Central memory CD4-positive, alpha-beta T cell (primary cell): ENCODE measurements around the gene PEX26.
"Not testable (repeated sequence)": the region's sequence is repeated elsewhere in the genome, so short reads cannot be mapped to it uniquely, and the experiment has no call there.

Source experiments
- DNase-seq: peaks from one replicate; pipeline ENCODE4 v3.0.0; 2022

Gene PEX26

DNA sequence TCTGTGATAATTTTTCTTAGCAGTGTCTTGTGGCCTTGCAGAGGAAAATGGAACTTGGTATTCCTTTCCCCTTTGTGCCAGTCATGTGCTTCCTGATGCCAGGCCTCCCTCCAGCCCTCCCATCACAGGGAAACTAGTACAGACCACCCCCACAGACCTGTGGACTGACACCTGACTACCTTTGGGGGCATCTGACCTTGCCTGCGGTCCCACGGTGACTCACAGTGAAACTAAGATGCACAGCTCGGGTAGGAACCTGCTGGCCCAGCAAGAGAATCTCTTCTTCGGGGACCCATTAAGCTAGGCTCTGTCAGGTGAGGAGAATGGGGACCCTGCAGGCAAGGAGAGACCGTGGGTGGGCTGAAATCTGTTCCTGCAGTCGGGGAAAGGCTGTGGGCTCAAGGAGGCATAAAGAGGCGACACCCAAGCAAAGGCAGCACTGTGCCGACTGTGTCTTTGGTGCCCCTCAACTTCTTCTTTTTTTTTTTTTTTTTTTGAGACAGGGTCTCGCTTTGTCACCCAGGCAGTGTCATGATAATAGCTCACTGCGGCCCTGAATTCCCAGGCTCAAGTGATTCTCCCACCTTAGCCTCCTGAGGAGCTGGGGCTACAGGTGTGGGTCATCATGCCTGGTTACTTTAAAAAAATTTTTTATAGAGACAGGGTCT is 20.8 kb upstream of the PEX26 start:
- DNase-seq: no peak

DNA sequence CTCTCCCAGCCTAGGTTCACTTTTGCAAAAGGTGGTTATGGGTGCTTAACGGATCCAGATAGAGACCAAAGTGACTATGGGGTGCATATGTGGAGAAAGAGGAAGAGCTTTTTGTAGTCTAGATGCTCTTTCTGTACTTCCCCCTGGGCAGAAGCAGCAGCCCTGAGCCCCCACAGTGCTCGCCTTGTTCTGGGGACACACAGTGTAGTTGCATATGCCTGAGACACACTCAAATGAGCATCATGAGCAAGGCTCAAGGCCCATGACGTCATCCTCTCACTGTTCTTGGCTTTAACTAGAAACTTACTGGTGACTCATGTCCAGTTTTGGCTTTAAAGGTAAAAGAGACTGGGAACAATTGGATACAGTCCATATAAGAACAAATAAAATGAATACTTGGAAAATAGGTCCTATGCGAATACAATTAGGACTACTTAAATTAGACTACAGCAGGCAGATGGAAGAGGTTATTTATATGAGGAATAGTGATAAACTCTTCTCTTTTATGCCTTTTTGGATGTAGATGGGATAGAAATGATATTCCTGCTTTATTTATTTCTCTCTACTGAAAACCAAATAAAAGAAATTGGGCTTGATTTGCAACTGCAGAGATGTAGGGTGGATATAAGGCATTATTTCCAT is 20.1 kb upstream of the PEX26 start:
- DNase-seq: no peak

DNA sequence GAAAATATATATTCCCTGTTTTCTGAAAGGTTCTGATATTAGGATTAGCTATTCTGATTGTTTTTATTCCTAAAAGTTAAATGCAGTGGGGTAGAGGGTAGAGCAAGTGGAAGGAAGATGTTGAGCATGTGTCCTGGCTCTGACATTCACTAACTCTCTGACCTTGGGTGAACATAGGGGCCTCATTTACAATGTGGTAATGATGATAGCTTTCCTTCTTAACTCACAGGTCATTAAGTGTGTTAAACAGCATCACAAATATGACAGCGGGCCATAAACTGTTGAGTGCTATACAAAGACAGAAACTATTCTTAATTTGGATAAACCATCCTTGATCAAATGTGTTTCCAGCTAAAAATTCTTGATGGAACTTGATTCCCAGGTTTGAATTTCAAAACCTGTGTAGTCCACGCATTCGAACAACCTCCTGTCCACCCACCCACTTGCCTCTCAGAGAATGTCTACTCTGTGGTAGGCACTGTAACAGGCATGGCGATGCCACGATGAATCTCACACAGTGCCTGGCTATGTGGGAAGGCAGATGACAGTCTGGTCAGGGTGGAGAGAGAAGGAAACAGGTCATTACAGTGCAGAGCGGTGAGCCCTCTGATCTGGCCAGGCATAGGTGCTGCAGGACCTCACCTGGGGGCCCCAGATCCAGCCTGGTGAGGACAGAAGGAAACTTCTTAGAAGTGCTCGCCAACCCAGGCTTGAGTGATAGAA is 19.3 kb upstream of the PEX26 start:
- DNase-seq: no peak

DNA sequence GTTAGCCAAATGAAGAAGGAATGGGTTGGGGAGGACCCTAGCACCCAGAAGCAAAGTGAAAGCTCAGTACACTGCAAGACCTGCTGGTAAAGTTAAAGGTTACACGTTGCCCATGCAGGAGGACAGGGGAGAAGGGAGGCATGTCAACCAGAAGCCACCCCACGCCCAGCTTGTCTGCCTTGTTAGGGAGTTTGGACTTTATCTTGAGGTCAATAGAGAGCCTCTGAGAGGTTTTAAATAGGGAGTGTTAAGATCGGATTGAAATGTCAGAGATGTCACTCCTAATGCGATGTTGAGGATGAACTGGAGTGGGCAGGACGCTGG is 18.7 kb upstream of the PEX26 start:
- no peak for DNase-seq

DNA sequence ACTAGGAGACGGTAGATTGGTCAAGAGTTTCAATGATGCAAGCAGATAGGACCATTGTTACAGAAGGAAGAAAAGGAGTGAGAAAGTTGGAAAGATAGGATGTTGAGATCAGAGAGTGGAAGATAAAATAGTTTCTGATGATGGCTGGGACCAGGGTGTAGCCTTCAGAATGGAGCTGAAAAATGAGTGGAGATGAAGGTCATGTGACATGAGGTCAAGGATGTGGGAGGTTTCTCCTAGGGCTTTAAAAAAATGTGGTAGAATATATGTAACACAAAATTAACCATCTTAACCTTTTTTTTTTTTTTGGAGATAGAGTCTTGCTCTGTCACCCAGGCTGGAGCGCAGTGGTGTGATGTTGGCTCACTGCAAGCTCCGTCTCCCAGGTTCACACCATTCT is 18.3 kb upstream of the PEX26 start:
- DNase-seq: no peak

DNA sequence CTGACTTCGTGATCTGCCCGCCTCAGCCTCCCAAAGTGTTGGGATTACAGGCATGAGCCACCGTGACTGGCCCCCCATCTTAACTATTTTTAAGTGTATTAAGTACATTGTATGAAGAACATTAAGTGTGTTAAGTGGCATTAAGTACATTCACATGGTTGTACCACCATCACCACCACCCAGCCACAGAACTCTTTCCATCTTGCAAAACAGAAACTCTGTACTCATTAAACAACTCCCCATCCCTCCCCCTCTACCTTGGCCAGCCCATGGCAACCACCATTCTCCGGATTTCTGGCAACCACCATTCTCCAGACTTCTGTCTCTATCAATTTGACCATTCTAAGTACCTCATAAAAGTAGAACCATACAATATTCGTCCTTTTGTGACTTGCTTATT is 17.8 kb upstream of the PEX26 start:
- DNase-seq: no peak

DNA sequence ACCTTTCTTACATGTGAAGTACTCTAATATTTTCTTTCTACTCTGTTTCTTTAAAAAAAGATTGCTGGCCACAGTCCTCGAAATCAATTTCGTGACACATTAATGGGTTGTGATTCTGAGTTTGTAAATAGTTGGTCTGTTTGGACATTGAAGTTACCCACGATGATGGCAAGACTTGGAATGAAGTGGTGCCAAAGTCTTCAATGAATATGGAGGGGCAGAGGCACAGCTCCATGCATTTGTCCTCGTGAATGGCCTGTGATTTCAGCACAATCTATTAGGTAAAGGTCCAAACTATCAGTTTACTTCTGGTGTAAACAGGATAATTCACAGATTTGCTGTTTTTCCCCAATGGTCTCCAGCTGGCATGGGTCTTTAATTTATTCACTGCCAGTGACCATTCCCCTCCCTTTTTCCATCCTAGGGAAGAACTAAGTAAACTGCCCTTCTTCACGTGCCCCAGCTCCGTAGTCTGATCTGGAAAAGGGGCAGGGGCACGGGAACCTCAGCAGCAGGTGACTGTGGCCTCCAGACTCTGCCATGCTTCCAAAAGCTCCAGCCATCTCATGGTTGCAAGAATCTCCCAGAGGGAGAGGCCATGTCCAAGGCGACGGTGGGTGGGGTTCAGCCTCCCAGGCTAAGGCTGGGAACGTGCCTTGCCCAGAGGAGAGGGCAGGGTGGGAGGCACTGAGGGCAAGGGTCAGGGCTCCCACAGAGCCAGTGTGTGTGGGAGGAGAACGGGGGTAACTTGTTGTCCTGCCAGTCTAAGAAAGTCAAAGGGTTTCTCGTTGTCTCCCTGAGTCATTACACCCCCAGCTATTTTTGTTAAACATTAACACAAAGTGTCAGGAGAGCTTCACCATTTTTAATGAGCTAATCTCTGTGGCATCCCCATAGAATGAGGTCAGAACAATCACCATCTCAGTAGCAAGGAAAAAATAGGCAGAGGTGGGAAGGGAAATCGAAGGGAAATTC is 16.9 kb upstream of the PEX26 start:
- no peak for DNase-seq

DNA sequence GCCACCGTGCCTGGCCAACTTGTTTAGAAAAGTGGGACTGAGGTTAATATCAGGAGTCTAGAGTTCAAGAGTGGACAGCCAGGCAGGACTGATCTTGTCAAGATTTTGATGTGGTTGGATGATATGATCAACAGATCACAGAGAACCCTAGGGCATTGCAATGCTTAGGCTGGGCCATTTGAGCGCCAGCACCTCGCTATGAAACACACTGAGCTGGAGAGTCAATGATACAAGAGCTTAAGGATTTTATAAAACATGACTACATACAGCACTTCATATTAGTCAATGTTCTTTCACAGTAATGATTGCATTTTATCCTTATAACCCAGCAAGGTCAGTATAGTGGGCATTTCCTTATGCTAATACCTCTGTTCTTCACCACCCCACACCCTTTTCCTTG is 15.4 kb upstream of the PEX26 start:
- no peak for DNase-seq

DNA sequence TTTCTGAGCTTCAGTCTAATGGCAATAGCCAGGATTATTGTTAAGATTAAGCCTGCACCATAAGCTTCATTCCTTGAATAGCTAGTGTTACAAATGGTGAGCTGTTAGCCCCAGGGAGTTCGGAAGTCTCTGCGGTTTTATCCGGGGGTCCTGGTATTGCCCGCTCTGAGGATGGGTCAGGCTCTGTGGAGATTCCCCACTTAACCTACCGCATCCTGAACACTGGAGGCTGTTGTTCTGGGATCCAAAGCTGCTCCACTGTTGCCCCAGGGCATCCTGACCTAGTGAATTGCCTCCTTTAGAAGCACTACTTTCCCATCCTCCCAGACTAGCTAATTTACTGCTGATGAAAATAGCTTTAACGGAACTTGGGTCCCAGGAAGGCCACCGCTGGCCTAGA is 14.5 kb upstream of the PEX26 start:
- DNase-seq: no peak

DNA sequence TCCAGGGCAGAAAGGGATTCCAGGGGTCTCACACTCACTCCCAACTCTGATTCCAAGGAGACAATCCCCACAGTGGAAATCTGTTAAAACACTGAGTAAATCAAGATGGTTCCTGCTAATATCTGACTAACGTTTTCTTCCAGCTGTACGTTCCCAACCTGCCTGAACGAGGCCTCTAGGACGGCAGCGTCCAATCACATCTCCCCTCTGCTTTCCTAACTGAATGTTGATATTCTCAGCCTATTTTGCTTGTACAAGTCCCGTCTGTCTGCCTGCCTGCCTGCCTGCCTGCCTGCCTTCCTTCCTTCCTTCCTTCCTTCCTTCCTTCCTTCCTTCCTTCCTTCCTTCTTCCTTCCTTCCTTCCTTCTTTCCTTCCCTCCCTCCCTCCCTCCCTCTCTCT is 14.1 kb upstream of the PEX26 start:
- not testable (repeated sequence) for DNase-seq

DNA sequence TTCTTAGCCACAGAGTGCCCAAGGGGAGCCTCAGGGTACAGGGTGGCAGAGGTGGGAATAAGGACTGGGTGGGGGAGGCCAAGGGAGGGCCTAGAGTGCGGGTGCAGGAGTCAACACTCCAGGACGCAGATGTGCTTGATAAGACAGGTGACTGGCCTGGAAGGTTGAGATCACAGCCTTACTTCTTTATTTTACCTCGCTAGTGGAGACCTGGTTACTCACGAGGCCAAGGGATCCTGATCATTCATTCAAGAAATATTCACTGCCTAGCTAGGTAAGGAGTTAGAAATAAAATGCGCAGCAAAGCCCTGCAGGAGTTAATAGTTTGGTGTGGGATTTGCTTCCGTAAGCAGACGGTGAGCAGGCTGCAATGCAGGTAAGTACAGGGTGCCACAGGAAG is 13.2 kb upstream of the PEX26 start:
- no peak for DNase-seq

DNA sequence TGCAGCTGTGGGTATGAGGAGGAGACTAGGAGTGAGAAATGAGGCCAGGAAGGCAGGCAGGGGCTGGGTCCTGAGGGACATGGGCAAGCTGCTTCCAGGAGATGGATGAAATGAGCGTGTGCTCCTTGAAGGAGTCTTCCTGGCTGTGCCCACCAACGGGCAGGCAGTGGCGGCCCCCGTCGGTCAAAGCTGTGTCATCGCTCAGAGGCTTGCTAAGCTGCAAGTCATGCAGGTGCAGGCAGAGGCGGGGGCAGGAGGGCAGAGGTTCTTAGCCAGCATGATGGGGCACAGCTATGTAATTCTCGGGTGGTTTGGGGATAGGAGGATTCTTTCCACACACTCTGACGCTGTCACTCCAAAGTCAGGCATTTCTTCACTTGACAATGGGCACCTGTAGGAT is 12.5 kb upstream of the PEX26 start:
- no peak for DNase-seq

DNA sequence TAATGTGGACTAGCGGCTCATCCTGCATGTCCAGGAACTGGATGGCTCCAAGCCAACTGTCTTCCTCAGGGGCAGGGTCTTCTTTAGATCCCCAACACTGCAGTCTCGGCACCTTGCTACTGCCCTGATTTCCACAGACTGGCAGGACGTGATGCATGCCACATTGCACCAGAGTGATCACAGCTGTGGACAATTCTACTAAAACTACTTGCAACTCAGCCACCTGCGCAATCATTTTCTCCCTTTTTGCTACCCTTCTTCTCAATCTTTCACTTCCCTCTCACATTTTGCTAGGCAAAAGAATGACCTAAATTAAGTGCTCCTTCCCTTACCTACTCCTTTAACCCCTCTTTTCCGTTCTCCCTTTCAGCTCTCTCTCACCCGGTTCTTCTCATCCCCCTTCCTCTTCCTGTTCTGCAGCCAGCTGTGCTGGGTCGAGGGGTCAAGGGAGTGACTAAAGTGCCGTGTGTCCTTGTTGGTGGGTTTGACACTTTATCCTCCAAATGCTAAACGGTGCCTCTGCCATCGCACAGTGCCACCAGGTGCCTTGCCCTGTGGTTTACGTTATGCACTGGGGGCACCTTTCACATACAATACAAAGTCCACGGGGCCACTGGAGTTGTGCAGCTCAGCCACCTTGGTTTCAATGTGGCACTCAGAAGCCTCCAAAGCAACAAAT is 11.5 kb upstream of the PEX26 start:
- DNase-seq: no peak

DNA sequence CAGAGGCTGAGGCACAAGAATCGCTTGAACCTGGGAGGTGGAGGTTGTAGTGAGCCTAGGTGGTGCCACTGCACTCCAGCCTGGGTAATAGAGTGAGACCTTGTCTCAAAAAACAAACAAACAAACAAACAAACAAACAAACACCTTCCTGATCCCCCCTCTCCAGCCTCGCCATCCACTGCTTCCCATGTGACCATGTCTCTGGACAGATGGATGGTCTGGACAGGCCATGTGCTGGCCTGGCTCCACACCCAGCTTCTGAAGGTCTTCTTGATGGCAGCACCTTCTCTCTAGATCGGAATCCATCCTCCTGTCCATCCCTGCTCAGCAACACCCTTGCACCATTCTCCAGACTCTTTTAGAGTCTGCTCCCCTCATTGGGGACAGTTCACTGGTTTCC is 10.7 kb upstream of the PEX26 start:
- DNase-seq: no peak

DNA sequence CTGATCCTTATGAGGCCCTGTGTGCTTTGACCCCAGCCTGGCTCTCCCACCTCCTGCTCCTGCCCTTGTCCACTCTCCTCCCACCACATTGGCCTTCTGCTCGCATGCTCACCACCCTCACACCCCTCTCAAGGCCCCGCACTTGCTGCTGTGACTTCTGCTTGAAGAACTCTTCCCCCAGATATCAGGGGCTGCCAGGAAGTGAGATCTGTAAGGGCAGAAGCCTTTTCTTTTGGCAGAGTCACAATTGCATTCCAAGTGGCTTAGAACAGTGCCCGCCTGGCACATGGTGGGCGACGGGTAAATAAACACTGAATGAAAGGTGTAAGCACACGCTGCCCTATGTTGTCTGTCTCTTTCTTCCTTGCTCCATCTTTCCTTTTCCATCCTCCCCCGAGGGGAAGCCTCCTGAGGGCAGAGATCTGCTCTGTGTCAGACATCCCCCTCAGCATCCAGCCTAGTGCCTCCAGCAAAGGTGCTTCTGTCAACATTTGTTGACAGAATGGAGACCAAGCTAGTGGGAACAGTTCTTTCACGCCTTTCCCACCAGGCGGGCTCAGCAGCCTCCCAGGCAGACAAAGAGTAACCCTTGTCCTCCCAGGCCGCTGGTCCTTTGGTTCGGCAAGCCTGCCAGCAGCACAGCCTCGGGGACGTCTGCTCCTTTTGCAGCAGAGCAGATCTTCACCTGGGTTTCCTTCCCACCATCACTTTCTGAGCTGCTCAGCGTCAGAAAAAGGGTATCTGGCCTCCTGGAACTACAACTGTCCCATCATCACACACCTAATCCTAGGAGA is 10.0 kb upstream of the PEX26 start:
- no peak for DNase-seq

DNA sequence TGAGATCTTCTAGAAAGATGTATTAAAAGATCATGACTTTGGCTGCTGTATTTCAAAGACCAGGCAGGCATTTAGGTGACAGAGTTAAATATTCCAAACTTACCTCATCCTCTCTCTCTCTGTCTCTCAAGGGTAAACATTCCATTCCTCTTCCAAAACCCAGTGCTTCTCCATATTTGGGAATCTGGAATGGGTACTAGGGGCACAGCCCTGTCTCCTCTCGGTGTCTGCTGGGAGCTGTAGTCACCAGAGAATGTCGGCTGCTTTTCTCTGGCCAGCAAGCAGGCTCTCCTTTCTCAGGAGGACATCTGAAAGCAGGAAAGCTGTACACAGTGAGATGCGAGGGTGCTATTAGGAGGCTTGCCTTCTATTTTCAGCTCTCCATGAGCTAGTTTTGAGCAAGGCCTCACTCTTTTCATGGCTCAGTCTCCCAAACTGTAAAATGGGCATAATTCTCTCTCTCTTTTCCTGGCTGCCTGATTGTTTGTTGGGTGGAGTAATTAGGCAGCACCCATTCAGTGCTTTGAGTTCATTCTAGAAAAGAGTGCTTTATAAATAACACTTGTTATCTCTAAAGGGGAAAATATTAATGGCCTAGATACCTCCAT is 9.3 kb upstream of the PEX26 start:
- no peak for DNase-seq

DNA sequence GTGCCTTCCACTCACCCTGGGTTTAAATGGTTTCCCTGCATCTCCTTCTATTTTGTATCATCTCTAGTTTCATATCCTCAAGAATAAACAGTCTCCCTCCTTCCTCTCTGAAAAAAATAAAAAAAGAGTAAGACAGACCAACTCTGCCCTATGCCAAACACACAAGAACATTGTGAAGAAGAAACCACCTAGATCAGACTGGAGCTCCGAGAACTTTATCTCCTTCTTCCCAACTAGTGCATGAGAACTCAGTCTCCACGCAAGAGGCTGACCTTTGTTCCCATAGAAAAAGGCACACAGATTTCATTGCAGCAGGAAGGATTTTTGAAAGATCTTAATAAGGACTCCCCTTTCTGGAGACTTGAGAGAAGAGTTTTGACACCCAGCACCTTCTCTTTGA is 8.7 kb upstream of the PEX26 start:
- DNase-seq: no peak

DNA sequence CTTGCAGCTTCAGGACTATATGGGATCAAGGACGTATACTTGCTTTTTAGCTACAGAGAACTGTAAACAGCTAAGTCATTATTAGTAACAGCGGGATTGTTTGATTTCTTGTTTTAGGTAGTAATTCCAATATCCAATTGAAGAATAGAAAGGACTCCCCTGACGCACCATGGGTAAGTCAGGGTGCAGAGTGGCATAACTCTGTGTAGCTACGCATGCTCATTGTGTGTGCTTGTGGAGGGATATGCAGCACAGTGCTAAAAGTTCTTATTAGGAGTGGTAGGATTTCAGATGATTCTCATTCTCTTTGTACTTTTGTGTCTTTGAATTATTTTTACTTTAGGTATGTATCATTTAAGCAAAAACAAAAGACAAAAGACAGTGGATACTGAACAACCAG is 7.7 kb upstream of the PEX26 start:
- no peak for DNase-seq

DNA sequence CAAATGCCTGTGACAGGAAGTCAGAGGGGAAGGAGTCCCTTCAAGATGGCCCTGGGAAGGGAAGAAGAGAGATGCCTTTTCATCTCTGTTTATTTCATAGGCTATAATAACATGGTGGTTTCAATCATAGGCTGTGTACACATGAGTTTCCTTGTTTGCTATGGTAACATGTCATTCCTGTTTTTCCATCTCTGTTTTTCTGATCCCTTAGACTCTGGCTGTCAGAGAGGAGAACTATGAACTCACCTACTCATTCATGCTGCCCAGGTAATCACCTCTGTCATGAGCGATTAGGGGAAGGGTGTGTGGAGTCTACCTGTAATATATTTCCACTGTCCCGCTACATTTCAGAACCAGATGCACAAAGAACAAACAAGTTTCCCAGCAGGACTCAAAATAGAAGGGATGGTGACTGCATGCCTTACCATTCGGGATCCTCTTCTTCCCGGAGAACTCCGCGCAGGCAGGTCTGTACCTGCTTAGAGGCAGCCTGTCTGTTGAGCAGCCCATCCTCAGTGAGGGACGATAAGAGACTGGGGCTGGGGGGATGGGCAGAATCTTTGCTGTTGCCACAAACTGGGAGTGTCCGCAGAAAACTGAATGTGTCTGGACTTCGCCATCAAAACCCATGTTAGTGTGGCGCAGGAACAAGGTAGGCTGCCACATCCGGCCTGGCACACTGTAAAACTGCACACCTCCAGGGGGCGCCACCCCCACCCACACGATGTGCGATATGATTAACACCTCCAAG is 7.1 kb upstream of the PEX26 start:
- DNase-seq: no peak

DNA sequence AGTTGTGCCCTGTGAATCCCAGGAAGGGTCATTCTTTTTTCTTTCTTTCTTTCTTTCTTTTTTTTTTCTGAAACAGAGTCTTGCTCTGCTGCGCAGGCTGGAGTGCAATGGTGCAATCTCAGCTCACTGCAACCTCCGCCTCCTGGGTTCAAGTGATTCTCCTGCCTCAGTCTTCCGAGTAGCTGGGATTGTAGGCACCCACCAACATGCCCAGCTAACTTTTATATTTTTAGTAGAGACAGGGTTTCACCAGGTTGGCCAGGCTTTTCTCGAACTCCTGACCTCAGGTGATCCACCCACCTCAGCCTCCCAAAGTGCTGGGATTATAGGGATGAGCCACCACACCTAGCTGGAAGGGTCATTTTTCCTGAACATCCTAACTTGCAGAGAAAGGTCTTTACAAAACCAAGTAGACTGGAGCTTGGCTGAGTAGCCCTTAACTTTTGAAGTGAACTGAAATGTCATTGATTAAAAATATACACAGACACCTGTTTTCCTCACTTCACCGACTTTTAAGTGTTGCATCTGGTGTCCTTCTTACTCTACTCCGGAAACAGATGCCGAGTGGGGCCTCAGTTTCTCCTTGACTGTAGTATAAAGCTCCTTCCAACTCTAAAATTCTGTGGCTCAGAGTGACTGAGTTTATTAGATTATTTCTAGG is 6.4 kb upstream of the PEX26 start:
- DNase-seq: not testable (repeated sequence)
